Activated T-helper 1 cell treated with Interleukin-2 at 50 U/mL for 16 hours (primary cell): ENCODE measurements around the gene AGPS.
"Not testable (repeated sequence)": the region's sequence is repeated elsewhere in the genome, so short reads cannot be mapped to it uniquely, and the experiment has no call there.

ENCODE experiments used
- DNase-seq: peaks from one replicate; pipeline ENCODE4 v3.0.0-alpha.2; 2020; ENCODE audit warnings: low read depth

Gene AGPS

DNA sequence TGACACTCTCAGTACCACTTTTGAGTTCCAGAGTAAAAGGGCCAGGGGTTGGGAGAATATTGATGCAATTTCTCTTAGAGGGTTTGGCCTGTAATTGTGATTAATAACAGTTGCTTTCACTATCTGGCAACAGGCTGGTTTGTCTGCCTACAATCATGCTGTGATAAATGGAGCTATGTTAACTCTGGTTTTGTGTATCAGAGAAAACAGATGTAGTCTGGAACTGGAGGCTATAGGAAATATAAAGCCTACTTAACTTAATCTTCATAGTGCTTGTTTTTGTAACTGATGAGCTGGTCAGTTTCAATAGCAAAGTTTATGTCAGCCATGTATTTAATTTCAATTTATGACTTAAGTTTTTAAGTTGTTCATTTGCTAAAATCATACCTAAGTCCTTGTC, 138.0 kb downstream of the AGPS start:
- no peak for DNase-seq

DNA sequence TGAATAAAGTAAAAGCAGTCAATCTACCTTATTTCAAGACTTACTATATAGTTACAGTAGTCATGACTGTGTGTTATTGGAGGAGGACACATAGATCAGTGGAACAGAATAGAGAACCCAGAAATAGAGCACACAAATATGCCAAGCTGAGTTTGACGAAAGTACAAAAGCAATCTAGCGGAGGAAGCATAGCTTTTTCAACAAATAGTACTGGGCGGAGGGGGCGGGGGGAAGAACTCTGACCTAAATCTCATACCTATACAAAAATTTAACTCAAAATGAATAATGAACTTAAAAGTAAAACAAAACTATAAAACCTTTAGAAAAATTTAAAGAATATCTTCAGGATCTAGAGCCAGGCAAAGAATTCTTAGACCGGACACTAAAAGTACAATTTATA, 139.1 kb downstream of the AGPS start:
- no peak for DNase-seq

DNA sequence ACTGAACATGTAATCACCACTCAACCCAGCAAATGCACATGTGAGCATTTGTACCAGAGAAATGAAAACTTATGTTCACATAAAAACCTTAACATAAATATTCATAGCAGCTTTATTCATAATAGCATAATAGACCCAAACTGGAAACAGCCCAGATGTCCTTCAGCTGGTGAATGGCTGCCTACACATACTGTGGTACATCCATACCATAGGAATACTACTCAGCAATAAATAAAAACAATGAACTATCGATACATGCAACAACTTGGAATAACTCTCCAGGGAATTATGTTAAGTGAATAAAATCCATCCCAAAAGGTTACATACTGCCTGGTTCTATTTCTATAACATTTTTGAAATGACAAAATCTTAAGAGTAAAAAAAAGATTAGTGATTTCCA, 140.0 kb downstream of the AGPS start:
- no peak for DNase-seq

DNA sequence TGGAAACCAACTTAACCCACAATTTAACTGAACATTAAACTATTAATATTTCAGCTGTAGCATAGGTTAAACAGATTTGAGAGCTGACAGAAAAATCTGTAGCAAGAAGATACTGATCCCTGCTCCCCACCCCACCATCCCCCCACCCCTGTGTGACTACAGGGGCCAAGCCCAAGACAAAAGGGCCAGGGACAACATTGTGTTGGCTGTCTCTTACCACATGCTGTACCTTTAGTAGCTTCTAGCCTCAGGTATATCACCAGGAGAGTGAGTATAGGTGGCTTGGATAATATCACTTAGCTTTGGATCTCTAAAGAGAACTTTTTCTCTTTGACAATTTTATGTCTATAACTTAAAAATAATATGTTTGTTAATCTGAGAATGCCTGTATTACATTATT, 140.7 kb downstream of the AGPS start:
- no peak for DNase-seq

DNA sequence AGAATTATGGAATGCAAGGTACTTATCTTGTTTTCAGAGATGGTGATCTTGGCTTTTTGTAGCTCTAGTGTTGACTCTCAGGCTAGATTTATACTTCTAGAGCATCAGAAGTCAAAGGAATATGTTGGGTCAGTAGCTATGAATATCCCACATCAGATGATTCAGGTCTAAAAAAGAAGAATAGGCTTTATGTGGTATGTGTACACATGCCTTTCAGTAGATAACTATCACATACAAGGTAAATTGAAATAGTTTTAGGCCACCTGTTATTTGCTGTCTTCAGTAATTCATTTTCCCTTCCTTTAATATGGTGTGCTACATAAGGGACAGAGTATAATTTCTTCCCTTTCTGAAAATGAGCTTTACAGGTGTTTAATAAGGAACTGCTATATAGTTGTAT, 142.4 kb downstream of the AGPS start:
- no peak for DNase-seq

DNA sequence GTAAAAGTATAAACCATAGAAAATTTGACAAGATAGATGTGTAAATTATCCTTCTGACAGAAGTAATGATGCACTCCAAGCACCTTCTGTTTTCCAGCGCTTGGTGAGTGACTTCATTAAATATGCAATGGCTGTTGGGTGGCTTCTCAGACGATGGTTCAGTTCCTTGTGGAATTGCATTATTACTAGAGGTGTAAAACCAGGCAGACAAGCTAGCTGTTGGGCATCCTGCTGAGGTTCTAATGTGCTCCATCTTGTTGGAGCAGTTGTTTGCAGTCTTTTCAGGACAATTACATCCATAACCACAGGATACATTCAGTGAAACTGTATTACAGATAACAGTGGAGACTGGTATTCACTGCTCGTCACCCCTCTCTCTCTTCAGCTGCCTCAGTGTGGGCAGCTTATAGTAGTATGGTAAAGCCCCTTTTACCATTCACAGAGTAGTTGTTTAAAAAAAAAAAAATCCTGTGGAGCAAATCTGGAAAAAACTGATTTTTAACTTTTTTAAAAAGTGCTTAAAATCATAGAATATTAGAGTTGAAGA, 143.5 kb downstream of the AGPS start:
- no peak for DNase-seq

DNA sequence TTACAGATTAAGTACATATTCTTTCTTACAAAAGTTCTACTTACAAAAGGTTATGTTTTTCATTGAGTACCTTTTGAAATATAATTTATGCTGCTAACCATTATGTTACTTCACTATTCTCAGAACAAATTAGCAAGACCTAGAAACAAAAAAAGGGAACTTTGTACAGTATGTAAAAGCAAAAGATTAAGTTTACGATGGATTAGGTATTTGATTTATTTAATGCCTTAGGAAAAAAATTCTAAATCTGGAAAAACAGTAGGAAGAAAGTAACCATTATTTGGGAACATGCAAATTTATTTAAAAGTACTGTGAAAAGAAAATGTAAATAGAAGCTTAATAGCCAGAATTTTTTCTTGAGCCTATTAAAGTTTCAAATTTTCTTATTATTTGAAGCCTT, 144.6 kb downstream of the AGPS start:
- no peak for DNase-seq

DNA sequence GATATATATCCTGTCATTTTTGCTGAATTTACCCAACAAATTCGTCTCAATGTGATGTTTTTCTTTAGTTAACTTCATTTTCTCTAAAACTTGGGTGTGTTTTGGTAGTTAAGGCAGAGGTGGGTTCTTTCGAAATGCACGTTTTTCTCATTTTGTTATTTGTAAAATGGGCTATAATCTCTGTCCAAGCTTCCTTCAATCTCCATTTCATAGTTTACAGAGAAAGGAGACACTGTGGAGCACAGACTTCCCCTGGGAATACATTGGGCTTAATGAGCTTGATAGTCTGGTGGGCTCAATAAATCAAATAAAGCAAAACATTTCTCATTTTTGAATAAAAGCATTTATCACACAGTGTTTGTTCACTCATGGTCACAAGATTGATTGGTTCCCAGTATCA, 145.1 kb downstream of the AGPS start:
- DNase-seq, result no peak

DNA sequence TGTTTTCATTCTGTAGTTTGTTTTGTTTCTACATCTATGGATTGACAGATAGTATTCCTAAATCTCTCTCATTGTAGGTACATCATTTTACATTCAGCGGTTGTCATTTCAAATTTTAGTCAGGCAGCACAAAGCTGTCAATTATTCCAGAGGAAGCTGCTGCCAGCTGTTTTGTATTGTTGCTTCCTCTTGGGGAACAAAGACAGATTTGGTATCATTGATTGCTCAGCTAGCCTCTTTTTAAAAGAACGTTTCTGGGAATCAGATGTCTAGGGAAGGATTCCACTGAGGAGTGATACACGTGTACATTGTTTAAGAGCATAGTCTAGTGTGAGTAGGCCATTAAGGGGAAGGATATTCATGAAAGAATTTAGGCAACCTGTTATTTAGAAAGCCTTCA, 145.8 kb downstream of the AGPS start:
- DNase-seq, result no peak

DNA sequence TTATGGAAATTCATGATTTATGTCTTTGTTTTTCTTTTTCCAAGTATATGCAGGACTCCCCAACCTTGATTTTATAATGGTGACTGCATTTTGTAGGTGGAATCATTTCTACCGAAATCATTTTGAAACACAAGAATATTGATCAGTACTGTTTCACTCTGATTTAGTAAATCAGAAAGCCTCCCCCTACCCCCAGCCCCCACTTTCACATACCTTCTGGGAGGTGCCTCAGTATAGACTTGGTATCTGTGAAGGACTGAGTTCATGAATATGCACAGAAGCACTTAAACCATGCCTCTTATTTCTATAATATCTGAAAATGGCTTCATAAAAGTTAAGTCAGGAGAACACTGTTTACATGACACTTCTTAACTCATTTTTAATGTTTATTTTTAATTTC, 147.7 kb downstream of the AGPS start:
- no peak for DNase-seq

DNA sequence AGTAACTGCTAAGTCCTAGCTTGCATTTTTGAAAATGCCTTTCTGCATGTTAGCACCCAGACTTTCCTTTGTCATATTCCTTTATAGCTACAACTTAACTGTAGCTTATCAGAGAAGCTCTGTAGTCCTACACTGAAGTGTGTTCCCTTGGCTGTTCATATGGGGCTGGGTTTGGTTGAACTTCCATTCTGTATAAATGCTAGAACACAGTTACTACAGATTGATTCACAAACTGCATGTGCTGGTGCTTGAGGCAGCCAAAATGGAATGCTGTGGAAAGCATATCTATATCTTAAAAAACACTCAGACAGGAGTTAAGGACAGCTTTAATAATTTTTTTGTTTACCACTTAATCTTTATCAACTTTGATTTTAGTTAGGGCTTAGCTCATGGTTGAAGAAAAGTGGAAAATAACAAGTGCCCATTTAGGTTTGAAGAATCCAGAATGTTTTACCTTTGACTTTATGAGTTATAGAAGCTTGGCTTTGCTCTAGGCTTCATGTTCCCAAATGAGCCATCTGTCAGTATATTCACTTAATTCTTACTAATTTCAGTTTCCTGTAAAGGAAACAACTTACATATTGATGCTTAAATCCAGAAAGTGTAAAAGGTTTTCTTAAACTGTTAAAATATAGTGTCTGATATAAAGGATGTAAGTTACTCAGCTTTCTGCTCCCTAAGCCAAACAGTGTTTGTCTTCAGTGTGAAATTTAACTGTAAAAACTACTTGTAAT, 148.9 kb downstream of the AGPS start:
- DNase-seq, result no peak

DNA sequence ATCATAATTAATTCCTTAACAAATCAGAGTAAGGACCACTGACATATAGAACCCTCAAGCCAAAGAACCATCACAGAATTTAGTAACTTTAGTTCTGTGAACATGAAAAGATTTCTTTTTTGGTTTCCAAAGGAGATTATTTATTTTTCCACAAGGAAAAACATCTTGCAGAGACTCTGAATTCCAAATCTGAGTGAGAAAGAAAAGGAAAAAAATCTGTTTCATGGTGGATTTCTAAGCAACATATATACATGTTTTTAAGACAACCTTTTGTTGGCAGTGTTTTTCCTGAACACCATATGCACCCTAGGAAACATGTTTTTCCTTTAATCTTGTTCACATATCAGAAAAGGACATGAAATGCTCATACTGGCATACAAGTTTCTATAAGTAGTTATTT, 149.8 kb downstream of the AGPS start:
- DNase-seq, result no peak

DNA sequence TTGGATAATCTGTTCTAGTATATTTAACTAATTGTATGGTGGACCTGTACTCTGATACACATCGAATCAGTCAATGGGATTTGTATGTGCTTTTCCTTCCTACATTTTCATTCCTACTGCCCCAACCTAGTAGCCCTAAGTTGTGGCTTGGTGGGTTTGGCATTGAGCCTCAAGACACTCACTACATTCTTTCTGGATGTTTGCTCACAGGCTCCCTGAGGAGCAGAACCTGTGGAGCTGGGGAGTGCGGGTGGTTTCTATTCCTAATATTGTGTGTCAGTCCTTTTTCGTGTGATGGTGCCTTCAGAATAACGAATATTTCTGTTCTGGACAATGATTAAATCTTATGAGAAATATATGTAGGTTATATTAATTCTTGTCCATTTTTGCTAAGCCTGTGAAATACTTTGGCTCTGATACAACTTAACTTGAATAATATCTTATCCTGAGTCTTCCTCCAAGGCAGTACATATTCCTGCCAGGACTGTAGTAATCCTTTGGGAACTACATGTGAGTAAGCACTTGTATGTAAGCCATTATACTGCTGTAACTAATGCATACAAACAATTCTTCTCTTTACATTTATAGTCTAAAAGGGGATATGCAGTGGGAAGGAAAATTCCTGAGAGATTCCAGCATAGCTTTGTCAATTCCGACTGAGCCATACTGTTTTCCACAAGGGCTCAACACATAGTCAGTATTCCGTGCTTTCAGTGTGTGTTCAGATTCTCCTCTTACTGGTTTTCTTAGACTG, 150.6 kb downstream of the AGPS start:
- no peak for DNase-seq

DNA sequence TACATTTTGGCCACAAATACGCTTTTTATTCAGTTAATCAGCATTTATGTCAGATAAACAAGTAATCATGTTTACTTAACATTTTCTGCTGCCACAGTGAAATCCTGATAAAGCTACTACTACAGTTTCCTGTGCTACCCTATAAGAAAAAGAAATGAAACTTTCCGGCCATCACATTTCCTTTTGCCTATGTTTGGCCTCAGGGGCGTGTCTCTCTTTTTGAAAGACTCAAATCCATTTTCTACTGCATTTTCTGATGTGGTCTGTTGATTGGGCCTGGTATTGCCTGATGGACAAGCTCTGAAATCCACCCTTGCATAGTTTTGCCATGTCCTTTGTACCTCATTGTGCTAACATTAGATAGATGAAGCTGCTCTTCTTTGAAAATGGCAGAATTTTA, 152.6 kb downstream of the AGPS start:
- no peak for DNase-seq

DNA sequence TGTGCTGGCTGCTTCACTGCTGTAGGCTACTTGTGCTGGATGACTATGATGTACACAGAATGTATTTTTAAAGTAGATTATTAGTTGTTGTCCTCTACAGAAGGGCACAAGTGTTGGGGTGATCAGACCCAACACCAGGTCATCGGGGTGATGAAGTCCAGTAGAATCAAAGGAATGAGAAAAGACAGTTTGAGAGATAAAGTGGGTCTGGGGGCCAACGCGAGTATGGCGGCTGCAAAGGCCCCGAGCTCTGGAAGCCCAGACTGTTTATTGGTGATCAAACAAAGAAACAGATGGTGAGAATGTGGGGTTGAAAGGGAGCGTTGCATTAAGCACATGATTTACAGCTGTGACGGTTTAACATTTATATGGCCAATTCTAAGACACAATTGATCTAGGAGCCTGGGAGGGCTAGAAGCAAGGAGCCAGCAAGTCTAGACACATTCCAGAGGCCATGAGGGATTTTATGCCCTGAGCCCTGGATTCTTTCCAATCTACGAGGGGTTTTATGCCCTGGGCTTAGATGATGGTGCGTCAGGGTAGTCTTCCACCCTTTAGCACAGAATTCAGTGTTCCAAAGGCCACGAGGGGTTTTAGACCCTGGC, 153.5 kb downstream of the AGPS start:
- DNase-seq, result no peak

DNA sequence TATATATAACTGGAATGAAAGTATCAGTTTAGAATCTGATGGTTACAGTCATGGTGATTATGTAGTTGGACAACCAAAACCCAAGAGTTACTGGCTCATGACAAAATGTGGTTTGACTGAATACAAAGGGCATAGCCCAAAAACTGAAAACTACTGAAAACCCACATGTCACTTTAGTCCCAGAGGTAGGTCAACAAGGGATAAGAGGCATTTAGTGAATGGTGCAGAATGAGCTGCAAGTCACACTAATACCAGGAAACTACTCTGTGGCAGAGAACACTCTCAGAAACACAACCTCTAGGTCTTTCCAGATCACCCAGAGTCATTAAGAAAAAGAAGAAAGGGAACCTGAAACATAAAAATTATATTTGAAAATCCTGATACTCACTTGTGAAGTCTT, 154.5 kb downstream of the AGPS start:
- DNase-seq, result no peak

DNA sequence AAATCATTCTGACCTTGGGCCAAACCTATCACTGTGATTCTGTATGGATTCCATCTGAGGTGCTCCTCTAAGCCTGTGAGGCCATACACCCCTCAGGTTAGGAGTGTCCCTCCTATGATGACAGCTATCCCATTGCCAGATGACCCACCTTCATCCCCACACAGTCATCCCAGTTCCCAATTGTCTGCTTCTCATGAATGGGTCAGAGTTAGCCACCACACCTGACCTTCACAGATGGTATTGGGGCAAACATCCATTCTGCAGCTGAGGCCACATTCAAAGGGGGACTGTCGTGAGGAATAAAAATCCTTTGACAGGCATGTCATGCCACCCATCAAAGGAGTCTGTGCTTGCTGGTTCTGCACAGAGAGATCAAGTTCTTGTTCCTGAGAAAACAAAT, 155.2 kb downstream of the AGPS start:
- DNase-seq, result no peak

DNA sequence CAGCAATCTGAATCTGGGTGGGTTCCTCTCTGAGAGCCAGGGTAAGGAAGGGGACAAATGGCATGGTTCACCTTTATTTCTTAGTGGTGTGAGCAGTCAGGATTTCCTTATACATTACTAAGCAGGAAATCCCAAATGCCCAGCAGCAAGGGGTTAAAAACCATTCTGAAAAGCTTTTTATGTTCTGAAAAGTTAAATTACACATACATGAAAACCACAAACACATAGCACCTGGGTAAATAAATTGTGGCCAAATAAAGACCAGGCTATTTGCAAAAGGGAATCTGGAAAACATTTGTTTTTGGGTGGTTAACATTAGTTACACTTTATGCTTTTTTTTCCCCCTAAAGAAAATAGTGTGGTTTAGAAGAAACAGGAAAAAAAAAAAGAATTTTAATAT, 156.1 kb downstream of the AGPS start:
- no peak for DNase-seq

DNA sequence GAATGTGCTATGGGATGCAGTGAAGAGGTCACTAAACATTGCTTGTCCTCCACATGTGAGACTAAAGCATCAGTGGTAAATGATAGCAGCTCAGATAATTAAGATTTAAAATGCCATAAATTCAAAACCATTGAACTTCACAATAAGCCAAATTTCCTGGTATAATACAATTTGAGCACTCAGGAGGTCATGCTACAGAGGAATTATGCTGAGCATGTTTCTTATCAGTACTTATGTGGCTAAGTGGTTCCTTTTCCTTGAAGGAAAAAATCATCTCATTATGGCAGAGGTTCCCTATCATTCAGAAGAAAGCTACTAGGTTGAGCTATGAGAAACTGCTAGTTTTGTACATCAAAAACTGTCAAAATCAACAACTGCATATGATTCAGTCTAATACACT, 156.6 kb downstream of the AGPS start:
- DNase-seq, result no peak

DNA sequence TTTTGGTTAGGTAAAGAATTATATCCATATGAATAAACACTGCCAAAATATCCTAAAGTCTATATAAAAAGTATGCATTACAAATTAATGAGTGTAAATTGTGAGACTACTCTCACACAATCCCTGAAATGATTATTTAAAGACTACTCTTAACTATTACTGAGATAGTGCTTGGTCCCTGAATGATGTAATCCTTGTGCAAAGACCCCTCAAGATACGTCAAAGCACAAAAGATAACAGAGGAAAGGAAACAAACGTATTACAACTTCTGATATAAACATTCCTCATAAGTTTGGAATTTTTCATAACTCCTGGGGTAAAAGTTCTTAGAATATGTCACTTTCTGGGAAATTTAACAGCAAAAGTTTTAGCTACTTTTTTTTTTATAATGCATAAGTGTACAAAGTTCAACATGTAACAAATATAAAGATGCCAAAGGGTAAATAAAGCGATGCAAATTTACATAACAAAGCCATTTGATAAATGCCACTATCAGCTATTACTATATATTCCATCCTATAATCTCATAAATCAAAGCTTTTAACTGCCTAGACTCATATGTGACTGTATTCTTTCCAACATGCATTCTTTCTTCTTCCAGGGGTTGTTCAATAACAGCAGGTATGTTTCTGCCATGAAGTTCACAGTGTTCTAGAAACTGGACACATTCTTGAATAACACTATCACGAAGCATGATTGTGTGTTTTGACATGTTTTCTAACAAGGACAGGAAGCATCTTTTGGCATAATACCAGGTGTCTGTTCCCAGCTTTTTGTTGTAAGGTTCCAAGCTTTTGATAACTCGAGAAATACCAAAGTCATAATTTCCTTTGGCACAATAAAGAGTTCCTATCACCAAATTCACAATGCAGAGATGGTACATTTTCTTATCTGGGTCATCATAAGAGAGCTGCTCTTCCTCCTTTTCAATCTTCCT, 158.0 kb downstream of the AGPS start:
- no peak for DNase-seq

DNA sequence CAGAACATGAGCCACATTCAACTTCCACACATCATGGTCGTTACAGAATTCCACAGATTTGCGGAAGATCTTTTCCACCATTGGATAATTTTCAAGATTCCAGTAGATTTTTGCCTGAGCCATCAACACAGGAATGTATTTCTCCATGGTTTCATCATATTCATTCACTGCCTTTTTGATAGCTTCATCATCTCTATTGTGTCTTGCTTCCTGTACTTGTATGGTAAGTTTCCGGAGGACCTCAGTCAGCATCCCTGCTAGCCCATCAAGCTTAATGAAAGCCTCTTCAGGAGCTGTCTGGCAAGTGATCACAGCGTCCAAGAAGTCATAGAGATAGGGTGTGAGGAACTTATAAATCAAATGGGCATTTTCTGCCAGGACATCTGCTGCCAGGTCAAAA, 158.8 kb downstream of the AGPS start:
- not testable (repeated sequence) for DNase-seq

DNA sequence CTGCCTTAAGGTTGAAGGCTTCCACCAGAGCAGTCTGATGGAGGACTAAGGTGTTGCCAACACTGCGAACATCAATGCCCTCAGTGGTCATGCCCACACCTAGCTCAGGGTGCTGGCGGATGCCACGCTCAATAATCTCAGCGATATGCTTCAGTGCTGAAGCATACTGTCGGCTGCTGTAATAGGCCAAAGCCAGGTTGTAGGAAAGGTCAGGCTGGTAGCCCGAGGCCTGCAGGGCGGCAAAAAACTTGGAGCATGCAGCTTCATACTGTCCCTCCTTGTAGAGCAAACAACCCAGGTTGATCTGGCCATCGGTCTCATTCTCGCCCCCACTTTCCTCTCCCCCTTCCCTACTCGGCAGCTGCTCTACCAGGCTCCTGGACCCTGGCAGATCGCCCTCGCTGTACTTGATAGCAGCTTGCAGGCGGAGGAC, 159.4 kb downstream of the AGPS start:
- DNase-seq, result no peak
